ENCODE data around the gene COL13A1.

The COL13A1 gene

DNA sequence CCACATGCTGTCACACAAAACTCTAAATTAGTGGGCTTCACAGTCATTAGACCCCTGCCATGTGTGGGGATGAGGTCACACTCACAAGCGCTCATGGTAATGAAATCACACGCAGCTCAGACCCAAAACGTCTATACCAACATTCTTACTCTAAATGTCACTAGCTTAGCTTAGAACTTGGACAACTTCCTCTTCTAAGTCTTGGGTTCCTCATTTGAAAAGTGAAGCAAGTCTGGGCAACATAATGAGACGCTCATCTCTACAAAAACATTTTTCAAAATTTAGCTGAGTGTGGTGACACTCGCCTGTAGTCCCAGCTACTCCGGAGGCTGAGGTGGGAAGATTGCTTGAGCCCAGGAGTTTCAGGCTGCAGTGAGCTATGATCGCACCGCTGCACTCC, 158.2 kb downstream of the COL13A1 start:
- no peaks in the 10 kb centered on the region for H3K36me3 ChIP-seq (ENCODE audit: control insufficient read depth, insufficient read depth, low read length)

DNA sequence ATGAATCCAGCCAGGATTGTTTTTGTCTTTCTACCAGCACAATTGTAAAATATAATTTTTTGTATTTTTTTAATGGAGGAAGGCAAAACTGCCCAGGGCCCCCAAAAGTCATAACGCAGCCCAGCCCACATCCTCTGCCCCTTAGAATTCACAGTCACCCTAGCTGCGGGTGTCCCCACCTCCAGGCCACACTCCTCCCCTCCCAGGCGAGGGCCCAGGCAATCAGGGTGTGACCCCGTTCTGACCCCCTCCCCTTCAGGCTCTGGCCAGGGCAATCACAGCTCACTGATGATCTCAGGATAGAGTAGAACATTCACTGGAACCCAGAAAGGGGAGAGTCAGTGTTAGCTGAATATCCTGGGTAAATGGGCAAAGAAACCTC, 158.9 kb downstream of the COL13A1 start:
- Histone ChIP-seq H3K27me3 (replicated peaks; ENCODE audit: control insufficient read depth, insufficient read depth, low read length) (no peaks in the 10 kb centered on the region; the same call in 1 of the 2 replicates), H3K4me3 (replicated peaks; ENCODE audit: low read depth, low read length) (no peak overlapping the region), H3K36me3 (ENCODE audit: control insufficient read depth, insufficient read depth, low read length) (no peaks in the 10 kb centered on the region)
- DNase-seq (ENCODE audit: extremely low read depth, insufficient read length) = no peak
- TF ChIP-seq, protein P1, sequence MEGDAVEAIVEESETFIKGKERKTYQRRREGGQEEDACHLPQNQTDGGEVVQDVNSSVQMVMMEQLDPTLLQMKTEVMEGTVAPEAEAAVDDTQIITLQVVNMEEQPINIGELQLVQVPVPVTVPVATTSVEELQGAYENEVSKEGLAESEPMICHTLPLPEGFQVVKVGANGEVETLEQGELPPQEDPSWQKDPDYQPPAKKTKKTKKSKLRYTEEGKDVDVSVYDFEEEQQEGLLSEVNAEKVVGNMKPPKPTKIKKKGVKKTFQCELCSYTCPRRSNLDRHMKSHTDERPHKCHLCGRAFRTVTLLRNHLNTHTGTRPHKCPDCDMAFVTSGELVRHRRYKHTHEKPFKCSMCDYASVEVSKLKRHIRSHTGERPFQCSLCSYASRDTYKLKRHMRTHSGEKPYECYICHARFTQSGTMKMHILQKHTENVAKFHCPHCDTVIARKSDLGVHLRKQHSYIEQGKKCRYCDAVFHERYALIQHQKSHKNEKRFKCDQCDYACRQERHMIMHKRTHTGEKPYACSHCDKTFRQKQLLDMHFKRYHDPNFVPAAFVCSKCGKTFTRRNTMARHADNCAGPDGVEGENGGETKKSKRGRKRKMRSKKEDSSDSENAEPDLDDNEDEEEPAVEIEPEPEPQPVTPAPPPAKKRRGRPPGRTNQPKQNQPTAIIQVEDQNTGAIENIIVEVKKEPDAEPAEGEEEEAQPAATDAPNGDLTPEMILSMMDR (IDR thresholded peaks at IDR 0.05; ENCODE audit: insufficient read depth, low read length, poor library complexity, severe bottlenecking) = no peak

More for the DNA sequence above, 158.2 kb downstream of the COL13A1 start:
- Histone ChIP-seq H3K4me3 (replicated peaks; ENCODE audit: low read depth, low read length) (no peak overlapping the region), H3K27me3 (replicated peaks; ENCODE audit: control insufficient read depth, insufficient read depth, low read length) (no peaks in the 10 kb centered on the region)
- DNase-seq (ENCODE audit: extremely low read depth, insufficient read length) = no peak
- TF ChIP-seq, protein P1 (IDR thresholded peaks at IDR 0.05; ENCODE audit: insufficient read depth, low read length, poor library complexity, severe bottlenecking) = no peak

DNA sequence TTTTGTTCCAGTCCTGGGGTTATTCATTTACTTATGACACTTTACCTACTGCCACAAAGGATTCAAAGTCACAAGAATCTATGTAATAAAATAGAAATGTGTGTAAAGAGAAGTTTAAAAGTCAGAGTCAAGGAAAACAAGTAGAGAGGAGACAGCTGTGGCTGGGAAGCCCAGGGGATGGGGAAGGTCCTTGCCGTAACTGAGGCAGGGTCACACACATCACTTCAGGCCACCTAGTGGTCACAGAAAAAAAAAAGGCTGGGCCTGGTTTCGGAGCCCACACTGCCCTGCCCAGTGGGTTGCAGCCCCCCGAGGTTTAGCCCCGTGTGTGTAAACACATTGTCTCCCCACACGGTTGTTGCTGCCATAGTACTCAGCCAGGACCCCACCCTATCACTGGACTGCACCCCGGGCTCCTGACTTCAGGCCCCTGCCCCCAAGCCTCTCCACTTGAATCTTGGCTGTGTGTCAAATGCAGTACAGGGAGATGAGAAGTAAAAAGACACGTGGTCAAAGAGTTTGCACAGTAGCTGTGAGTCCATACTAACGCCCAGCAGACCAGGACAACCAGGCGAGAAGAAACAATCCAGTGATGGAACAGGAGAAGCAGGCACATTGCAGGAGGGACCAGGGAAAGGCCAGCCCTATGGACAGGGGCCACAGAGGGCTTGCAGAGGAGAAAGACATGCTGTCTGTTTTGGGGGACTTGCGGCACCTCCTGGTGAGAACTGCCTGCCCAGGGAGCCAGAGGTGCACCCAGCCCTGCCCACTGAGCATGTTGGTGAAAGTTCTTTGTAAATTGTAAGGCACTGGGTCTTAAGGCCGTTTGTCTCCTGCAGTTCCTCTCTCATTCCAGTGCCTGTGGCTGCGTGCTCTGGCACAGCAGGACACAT, 159.5 kb downstream of the COL13A1 start:
- DNase-seq (ENCODE audit: extremely low read depth, insufficient read length) = no peak
- Histone ChIP-seq H3K27me3 (replicated peaks; ENCODE audit: control insufficient read depth, insufficient read depth, low read length) (no peaks in the 10 kb centered on the region; the same call in 1 of the 2 replicates), H3K36me3 (ENCODE audit: control insufficient read depth, insufficient read depth, low read length) (no peaks in the 10 kb centered on the region), H3K4me3 (replicated peaks; ENCODE audit: low read depth, low read length) (no peak overlapping the region)
- TF ChIP-seq, protein P1 (IDR thresholded peaks at IDR 0.05; ENCODE audit: insufficient read depth, low read length, poor library complexity, severe bottlenecking) = peak; percentile 47

DNA sequence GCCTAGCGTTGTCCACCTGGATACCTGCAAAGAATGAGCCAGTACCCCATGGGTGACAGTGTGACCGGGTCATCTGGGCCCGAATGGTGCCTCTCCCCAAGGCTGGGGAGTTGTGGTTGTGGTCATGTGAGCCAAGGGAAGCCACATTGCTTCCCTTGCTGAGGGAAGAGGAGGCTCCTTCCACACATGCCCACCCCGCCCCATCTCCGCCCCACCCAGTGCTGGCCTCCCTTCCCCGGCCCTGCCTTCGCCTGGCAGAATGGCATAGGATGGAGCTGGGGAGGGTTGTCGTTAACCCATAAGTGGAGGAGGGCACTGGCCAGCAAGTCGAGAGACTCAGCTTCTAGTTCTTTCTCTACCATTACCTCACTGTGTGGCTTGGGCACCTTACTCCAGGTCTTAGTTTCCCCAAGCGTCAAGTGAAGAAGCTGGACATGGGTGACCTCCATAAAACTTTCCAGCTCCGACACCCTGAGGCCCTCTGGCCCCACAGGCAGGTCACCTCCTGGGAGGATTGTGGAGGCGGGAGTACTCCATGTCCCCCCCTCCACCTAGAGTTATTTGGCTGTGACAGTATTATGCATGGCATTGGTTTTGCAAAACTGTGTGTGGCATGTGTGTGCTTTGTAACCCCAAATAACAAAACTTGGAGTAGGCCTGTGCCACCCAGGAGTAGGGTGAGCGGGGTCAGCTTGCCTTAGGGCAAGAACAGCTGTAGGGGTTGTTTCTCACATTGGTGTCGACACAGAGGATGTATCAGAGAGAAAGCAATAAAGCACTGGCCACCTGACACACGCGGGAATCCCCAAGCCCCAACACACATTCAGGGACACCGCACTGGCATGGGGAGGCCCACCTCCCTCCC, 160.4 kb downstream of the COL13A1 start:
- no peaks in the 10 kb centered on the region for H3K36me3 ChIP-seq (ENCODE audit: control insufficient read depth, insufficient read depth, low read length)
- TF ChIP-seq, protein P1 (IDR thresholded peaks at IDR 0.05; ENCODE audit: insufficient read depth, low read length, poor library complexity, severe bottlenecking) = no peak
- H3K4me3 ChIP-seq (replicated peaks; ENCODE audit: low read depth, low read length) = no peak overlapping the region
- no peak for DNase-seq (ENCODE audit: extremely low read depth, insufficient read length)
- no peaks in the 10 kb centered on the region; the same call in 1 of the 2 replicates for H3K27me3 ChIP-seq (replicated peaks; ENCODE audit: control insufficient read depth, insufficient read depth, low read length)

DNA sequence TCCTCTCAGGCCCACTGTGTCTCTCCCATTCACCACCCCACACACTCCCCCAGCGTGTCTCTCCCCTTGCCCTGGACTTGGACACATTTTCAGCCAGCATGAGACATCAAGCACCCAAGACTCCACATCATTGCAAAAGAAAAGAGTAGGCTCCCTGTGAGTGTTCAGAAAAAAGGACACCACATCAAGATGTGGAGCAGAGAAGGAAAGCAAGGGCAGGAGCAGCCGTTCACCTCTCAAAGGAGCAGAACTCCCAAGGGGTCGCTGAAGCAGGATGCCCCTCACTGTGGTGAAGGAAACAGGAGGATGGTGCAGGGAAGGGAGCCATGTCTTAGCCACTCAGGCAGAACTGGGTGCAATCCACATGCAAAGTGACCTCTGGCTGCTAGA, 161.0 kb downstream of the COL13A1 start:
- H3K36me3 ChIP-seq (ENCODE audit: control insufficient read depth, insufficient read depth, low read length) = no peaks in the 10 kb centered on the region
- TF ChIP-seq, protein P1 (IDR thresholded peaks at IDR 0.05; ENCODE audit: insufficient read depth, low read length, poor library complexity, severe bottlenecking) = no peak
- H3K27me3 ChIP-seq (replicated peaks; ENCODE audit: control insufficient read depth, insufficient read depth, low read length) = no peaks in the 10 kb centered on the region; the same call in 1 of the 2 replicates
- DNase-seq (ENCODE audit: extremely low read depth, insufficient read length) = no peak
- no peak overlapping the region for H3K4me3 ChIP-seq (replicated peaks; ENCODE audit: low read depth, low read length)
